H9 (cell line): ENCODE results near the gene SYMPK. TPM values are rescaled to one million over a fixed set of nuclear protein-coding genes. Genes with fewer than 3 reads are reported as not detected.

ENCODE experiments used
- DNase-seq: peaks from one replicate; pipeline ENCODE4 v3.0.0-alpha.2; 2017
- H2AFZ ChIP-seq: one replicate; pipeline ENCODE4 v1.6.1; 2013; ENCODE audit warnings: mild to moderate bottlenecking, low read length, control low read depth, moderate library complexity
- H2AK5ac ChIP-seq: 2 replicates; pipeline ENCODE4 v1.6.1; 2013; ENCODE audit warnings: low read length, control low read depth, mixed read lengths; ENCODE audit not compliant: insufficient read length
- H2BK120ac ChIP-seq: one replicate; pipeline ENCODE4 v1.6.1; 2013; ENCODE audit warnings: low read depth, mild to moderate bottlenecking, low read length, control low read depth, inconsistent platforms; ENCODE audit not compliant: poor library complexity, severe bottlenecking
- H2BK12ac ChIP-seq: 2 replicates; pipeline ENCODE4 v1.6.1; 2013; ENCODE audit warnings: low read length, control low read depth, mixed read lengths, low read depth; ENCODE audit not compliant: insufficient read length
- H2BK15ac ChIP-seq: 2 replicates; pipeline ENCODE4 v1.6.1; 2013; ENCODE audit warnings: low read depth, low read length, control low read depth
- H2BK20ac ChIP-seq: one replicate; pipeline ENCODE4 v1.6.1; 2013; ENCODE audit warnings: low read depth, mild to moderate bottlenecking, low read length, control low read depth, inconsistent platforms; ENCODE audit not compliant: poor library complexity, severe bottlenecking
- H2BK5ac ChIP-seq: 2 replicates; pipeline ENCODE4 v1.6.1; 2013; ENCODE audit warnings: low read length, control low read depth, mixed read lengths; ENCODE audit not compliant: insufficient read length
- H3K14ac ChIP-seq: 2 replicates; pipeline ENCODE4 v1.6.1; 2013; ENCODE audit warnings: low read length, control low read depth; ENCODE audit not compliant: insufficient read depth
- H3K18ac ChIP-seq: 2 replicates; pipeline ENCODE4 v1.6.1; 2013; ENCODE audit warnings: low read depth, mild to moderate bottlenecking, mixed read lengths, low read length, control low read depth; ENCODE audit not compliant: insufficient read length
- H3K23ac ChIP-seq: 2 replicates; pipeline ENCODE4 v1.6.1; 2013; ENCODE audit warnings: low read length, control low read depth, mixed read lengths, low read depth; ENCODE audit not compliant: insufficient read length
- H3K23me2 ChIP-seq: 2 replicates; pipeline ENCODE4 v1.6.1; 2013; ENCODE audit warnings: low read depth, mild to moderate bottlenecking, mixed read lengths, low read length, control low read depth; ENCODE audit not compliant: insufficient read length, poor library complexity, severe bottlenecking
- H3K27ac ChIP-seq: 2 replicates; pipeline ENCODE4 v1.5.1; 2013; ENCODE audit warnings: low read length, control low read depth, mixed read lengths, low read depth; ENCODE audit not compliant: insufficient read length
- H3K27me3 ChIP-seq: 2 replicates; pipeline ENCODE4 v1.6.1; 2013; ENCODE audit warnings: low read length, control low read depth, inconsistent platforms; ENCODE audit not compliant: insufficient read depth
- H3K4ac ChIP-seq: 2 replicates; pipeline ENCODE4 v1.6.1; 2013; ENCODE audit warnings: low read depth, mild to moderate bottlenecking, control low read depth, inconsistent platforms, low read length, moderate library complexity
- H3K4me1 ChIP-seq: 2 replicates; pipeline ENCODE4 v1.6.1; 2013; ENCODE audit warnings: low read length, control low read depth, inconsistent platforms; ENCODE audit not compliant: insufficient read depth
- H3K4me2 ChIP-seq: 2 replicates; pipeline ENCODE4 v1.6.1; 2013; ENCODE audit warnings: low read length, control low read depth, mixed read lengths; ENCODE audit not compliant: insufficient read length, insufficient read depth
- H3K56ac ChIP-seq: 2 replicates; pipeline ENCODE4 v1.6.1; 2013; ENCODE audit warnings: low read depth, mild to moderate bottlenecking, mixed read lengths, low read length, control low read depth; ENCODE audit not compliant: insufficient read length
- H3K79me1 ChIP-seq: 2 replicates; pipeline ENCODE4 v1.6.1; 2013; ENCODE audit warnings: low read depth, mild to moderate bottlenecking, moderate library complexity, low read length, control low read depth, inconsistent platforms; ENCODE audit not compliant: insufficient read depth, poor library complexity, severe bottlenecking
- H3K79me2 ChIP-seq: 2 replicates; pipeline ENCODE4 v1.6.1; 2013; ENCODE audit warnings: low read length, control low read depth, inconsistent platforms; ENCODE audit not compliant: insufficient read depth
- H3K9ac ChIP-seq: 2 replicates; pipeline ENCODE4 v1.6.1; 2013; ENCODE audit warnings: low read length, control low read depth, mixed read lengths; ENCODE audit not compliant: insufficient read length; ENCODE audit errors: extremely low read depth
- H3K9me3 ChIP-seq: one replicate; pipeline ENCODE4 v1.6.1; 2013; ENCODE audit warnings: low read depth, low read length, inconsistent platforms; ENCODE audit not compliant: control insufficient read depth
- H3T11ph ChIP-seq: one replicate; pipeline ENCODE4 v1.6.1; 2013; ENCODE audit warnings: mild to moderate bottlenecking, low read length, control low read depth, inconsistent platforms
- H4K20me1 ChIP-seq: one replicate; pipeline ENCODE4 v1.6.1; 2013; ENCODE audit not compliant: control insufficient read depth, insufficient read length, insufficient read depth
- H4K5ac ChIP-seq: 2 replicates; pipeline ENCODE4 v1.6.1; 2013; ENCODE audit warnings: low read depth, mild to moderate bottlenecking, mixed read lengths, low read length, control low read depth; ENCODE audit not compliant: insufficient read length
- H4K8ac ChIP-seq: replicated peaks from 2 replicates; pipeline ENCODE4 v1.6.1; 2013; ENCODE audit warnings: low read length, control low read depth, mixed read lengths, low read depth; ENCODE audit not compliant: insufficient read length
- H4K91ac ChIP-seq: 2 replicates; pipeline ENCODE4 v1.6.1; 2013; ENCODE audit warnings: low read depth, mild to moderate bottlenecking, moderate library complexity, mixed read lengths, low read length, control low read depth; ENCODE audit not compliant: insufficient read length
- H3K27ac Mint-ChIP-seq, 3 experiments: 2 replicates in 2 of 3; 3 replicates in 1 of 3; pipeline ENCODE4 v1.8.0; 2020 to 2021; ENCODE audit warnings: mixed read lengths in 3 of 3, mild to moderate bottlenecking in 1 of 3, moderate library complexity in 1 of 3
- H3K27me3 Mint-ChIP-seq: 2 replicates; pipeline ENCODE4 v1.8.0; 2021; ENCODE audit warnings: low read depth, mild to moderate bottlenecking, moderate library complexity, mixed read lengths
- H3K36me3 Mint-ChIP-seq, 3 experiments: 2 replicates in 2 of 3; 3 replicates in 1 of 3; pipeline ENCODE4 v1.8.0; 2020 to 2021; ENCODE audit warnings: low read depth in 3 of 3, mixed read lengths in 3 of 3; ENCODE audit not compliant: insufficient read depth in 1 of 3
- H3K4me1 Mint-ChIP-seq, 2 experiments: 2 replicates each; pipeline ENCODE4 v1.8.0; 2020; ENCODE audit warnings: mixed read lengths in 2 of 2
- H3K4me3 Mint-ChIP-seq, 2 experiments: 2 replicates in 1 of 2; 3 replicates in 1 of 2; pipeline ENCODE4 v1.8.0; 2020 to 2021; ENCODE audit warnings: mild to moderate bottlenecking in 2 of 2, mixed read lengths in 2 of 2, moderate library complexity in 1 of 2
- H3K9me3 Mint-ChIP-seq, 2 experiments: 2 replicates in 1 of 2; 3 replicates in 1 of 2; pipeline ENCODE4 v1.8.0; 2020; ENCODE audit warnings: mild to moderate bottlenecking in 2 of 2, mixed read lengths in 2 of 2, moderate library complexity in 1 of 2
- WGBS: extraction: QIAGEN DNeasy Blood & Tissue Kit; methylation state at CpG from one replicate; pipeline ENCODE4 v1.1.7; 2013; ENCODE audit warnings: missing lambda C conversion rate, low lambda C conversion rate, mixed read lengths; ENCODE audit not compliant: insufficient read length; ENCODE audit errors: extremely low coverage; 5-methylcytosine and 5-hydroxymethylcytosine counted together
- total RNA-seq: library from RNA; stranded (reverse); gene quantifications from 2 replicates; pipeline ENCODE4 v1.2.1, GENCODE V29; 2021
- TF ChIP-seq, protein P1 (sequence below): fragments of 200-600 bp; sonication (generic); conservative IDR thresholded peaks from 3 replicates; pipeline ENCODE4 v1.8.0; 2021; ENCODE audit warnings: antibody characterized with exemption, mild to moderate bottlenecking

SYMPK gene
- total RNA-seq, 1 experiment from 2014 or later, result 104 TPM

GRCh38 chr19:45824531-45825262 lies 38.2 kb downstream of the SYMPK start:
- H3K27ac ChIP-seq, result no peak overlapping the region

More at GRCh38 chr19:45824531-45825262, 38.2 kb downstream of the SYMPK start:
- Histone ChIP-seq H3K79me2 (no peaks in the 10 kb centered on the region), H3K18ac (no peak overlapping the region), H3K23ac (no peak overlapping the region), H3K9me3 (no peaks in the 10 kb centered on the region), H2AFZ (no peak overlapping the region), H3K4me1 (no peaks in the 10 kb centered on the region), H2BK5ac (no peak overlapping the region), H4K8ac (no peak overlapping the region), H2AK5ac (no peak overlapping the region), H4K5ac (no peak overlapping the region), H2BK120ac (no peak overlapping the region), H2BK20ac (no peak overlapping the region), H3K14ac (no peak overlapping the region), H3K56ac (no peak overlapping the region), H3T11ph (no peak overlapping the region), H3K79me1 (no peaks in the 10 kb centered on the region), H2BK15ac (no peak overlapping the region), H4K91ac (no peak overlapping the region), H3K9ac (no peak overlapping the region), H3K27me3 (no peaks in the 10 kb centered on the region), H3K4ac (no peak overlapping the region), H4K20me1 (no peaks in the 10 kb centered on the region), H2BK12ac (no peak overlapping the region), H3K23me2 (no peaks in the 10 kb centered on the region), H3K4me2 (no peak overlapping the region)
- DNase-seq, result no peak
- H3K27me3 Mint-ChIP-seq, result no peaks in the 10 kb centered on the region
- H3K4me3 Mint-ChIP-seq, result no peak overlapping the region; a peak in 1 of 5 replicates
- no CpG with 5 or more reads among the region's 26 CpGs for WGBS
- peaks cover 0 to 6% of the 10 kb centered on the region in 2 experiments; a peak in 3 of 4 replicates for H3K4me1 Mint-ChIP-seq
- H3K36me3 Mint-ChIP-seq, result peaks cover 56 to 97% (median 93%) of the 10 kb centered on the region in 3 experiments
- TF ChIP-seq, protein P1, sequence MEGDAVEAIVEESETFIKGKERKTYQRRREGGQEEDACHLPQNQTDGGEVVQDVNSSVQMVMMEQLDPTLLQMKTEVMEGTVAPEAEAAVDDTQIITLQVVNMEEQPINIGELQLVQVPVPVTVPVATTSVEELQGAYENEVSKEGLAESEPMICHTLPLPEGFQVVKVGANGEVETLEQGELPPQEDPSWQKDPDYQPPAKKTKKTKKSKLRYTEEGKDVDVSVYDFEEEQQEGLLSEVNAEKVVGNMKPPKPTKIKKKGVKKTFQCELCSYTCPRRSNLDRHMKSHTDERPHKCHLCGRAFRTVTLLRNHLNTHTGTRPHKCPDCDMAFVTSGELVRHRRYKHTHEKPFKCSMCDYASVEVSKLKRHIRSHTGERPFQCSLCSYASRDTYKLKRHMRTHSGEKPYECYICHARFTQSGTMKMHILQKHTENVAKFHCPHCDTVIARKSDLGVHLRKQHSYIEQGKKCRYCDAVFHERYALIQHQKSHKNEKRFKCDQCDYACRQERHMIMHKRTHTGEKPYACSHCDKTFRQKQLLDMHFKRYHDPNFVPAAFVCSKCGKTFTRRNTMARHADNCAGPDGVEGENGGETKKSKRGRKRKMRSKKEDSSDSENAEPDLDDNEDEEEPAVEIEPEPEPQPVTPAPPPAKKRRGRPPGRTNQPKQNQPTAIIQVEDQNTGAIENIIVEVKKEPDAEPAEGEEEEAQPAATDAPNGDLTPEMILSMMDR, result no peak
- H3K27ac Mint-ChIP-seq, result peak overlapping the region in 1 of 3 experiments; percentile 10; a peak in 2 of 7 replicates
- H3K9me3 Mint-ChIP-seq, result no peaks in the 10 kb centered on the region
